ENCODE results near the gene CCL3. TPM values are rescaled to one million over a fixed set of nuclear protein-coding genes. Genes with fewer than 3 reads are reported as not detected.
"Not testable (repeated sequence)": the region's sequence is repeated elsewhere in the genome, so short reads cannot be mapped to it uniquely, and the experiment has no call there.

The CCL3 gene
- total RNA-seq, 1 donor: 0.36 TPM

GRCh38 chr17:36092230-36092629, 2.3 kb upstream of the CCL3 start:
- Histone ChIP-seq H2AFZ (ENCODE audit: low read length) (no peak overlapping the region), H3K36me3 (ENCODE audit: insufficient read depth, low read length) (no peaks in the 10 kb centered on the region), H3K9me3 (ENCODE audit: low read depth, low read length) (no peaks in the 10 kb centered on the region), H4K20me1 (ENCODE audit: insufficient read depth, low read length) (no peaks in the 10 kb centered on the region), H3K4me3 (ENCODE audit: insufficient read depth, low read length) (no peak overlapping the region), H3K4me2 (ENCODE audit: insufficient read depth, low read length) (no peak overlapping the region), H3K4me1 (ENCODE audit: insufficient read depth, low read length) (peaks cover 3% of the 10 kb centered on the region), H3K79me2 (ENCODE audit: insufficient read depth, low read length) (no peaks in the 10 kb centered on the region), H3K27ac (ENCODE audit: low read depth, low read length) (no peak overlapping the region), H3K27me3 (ENCODE audit: insufficient read depth, low read length) (no peaks in the 10 kb centered on the region)
- no peak for TF ChIP-seq CTCF (IDR thresholded peaks at IDR 0.05; ENCODE audit: extremely low read depth, low read depth, low read length)
- DNase-seq (ENCODE audit: insufficient read length, low spot score, missing footprints): no peak

- H3K9me3 ChIP-seq (ENCODE audit: low read depth, low read length): no peaks in the 10 kb centered on the region
- H3K79me2 ChIP-seq (ENCODE audit: insufficient read depth, low read length): no peaks in the 10 kb centered on the region
- no peak overlapping the region for H3K4me2 ChIP-seq (ENCODE audit: insufficient read depth, low read length)
- no peak overlapping the region for H2AFZ ChIP-seq (ENCODE audit: low read length)
- no peaks in the 10 kb centered on the region for H3K27me3 ChIP-seq (ENCODE audit: insufficient read depth, low read length)
- H3K36me3 ChIP-seq (ENCODE audit: insufficient read depth, low read length): no peaks in the 10 kb centered on the region
- H3K4me3 ChIP-seq (ENCODE audit: insufficient read depth, low read length): no peak overlapping the region
- no peak for TF ChIP-seq CTCF (IDR thresholded peaks at IDR 0.05; ENCODE audit: extremely low read depth, low read depth, low read length)
- peaks cover 3% of the 10 kb centered on the region for H3K4me1 ChIP-seq (ENCODE audit: insufficient read depth, low read length)
- H4K20me1 ChIP-seq (ENCODE audit: insufficient read depth, low read length): no peaks in the 10 kb centered on the region
- H3K27ac ChIP-seq (ENCODE audit: low read depth, low read length): no peak overlapping the region
- DNase-seq (ENCODE audit: insufficient read length, low spot score, missing footprints): no peak
Measured at GRCh38 chr17:36089339-36089865, 541 bp downstream of the CCL3 start.

GRCh38 chr17:36088670-36089338, 1.1 kb downstream of the CCL3 start:
- H4K20me1 ChIP-seq (ENCODE audit: insufficient read depth, low read length): no peaks in the 10 kb centered on the region
- no peak overlapping the region for H2AFZ ChIP-seq (ENCODE audit: low read length)
- no peak for TF ChIP-seq CTCF (IDR thresholded peaks at IDR 0.05; ENCODE audit: extremely low read depth, low read depth, low read length)
- H3K4me2 ChIP-seq (ENCODE audit: insufficient read depth, low read length): no peak overlapping the region
- no peak overlapping the region for H3K4me3 ChIP-seq (ENCODE audit: insufficient read depth, low read length)
- no peaks in the 10 kb centered on the region for H3K79me2 ChIP-seq (ENCODE audit: insufficient read depth, low read length)
- DNase-seq (ENCODE audit: insufficient read length, low spot score, missing footprints): no peak
- H3K36me3 ChIP-seq (ENCODE audit: insufficient read depth, low read length): no peaks in the 10 kb centered on the region
- no peaks in the 10 kb centered on the region for H3K27me3 ChIP-seq (ENCODE audit: insufficient read depth, low read length)
- H3K27ac ChIP-seq (ENCODE audit: low read depth, low read length): no peak overlapping the region
- H3K9me3 ChIP-seq (ENCODE audit: low read depth, low read length): no peaks in the 10 kb centered on the region
- peaks cover 3% of the 10 kb centered on the region for H3K4me1 ChIP-seq (ENCODE audit: insufficient read depth, low read length)

GRCh38 chr17:36087897-36088572, 1.9 kb downstream of the CCL3 start:
- not testable (repeated sequence) for H3K27me3 ChIP-seq (ENCODE audit: insufficient read depth, low read length); H4K20me1 ChIP-seq (ENCODE audit: insufficient read depth, low read length); H3K4me2 ChIP-seq (ENCODE audit: insufficient read depth, low read length); H3K36me3 ChIP-seq (ENCODE audit: insufficient read depth, low read length); H2AFZ ChIP-seq (ENCODE audit: low read length); H3K9me3 ChIP-seq (ENCODE audit: low read depth, low read length); H3K4me1 ChIP-seq (ENCODE audit: insufficient read depth, low read length); H3K27ac ChIP-seq (ENCODE audit: low read depth, low read length); DNase-seq (ENCODE audit: insufficient read length, low spot score, missing footprints); H3K79me2 ChIP-seq (ENCODE audit: insufficient read depth, low read length); H3K4me3 ChIP-seq (ENCODE audit: insufficient read depth, low read length)

GRCh38 chr17:36087471-36087870, 2.5 kb downstream of the CCL3 start:
- DNase-seq (ENCODE audit: insufficient read length, low spot score, missing footprints); H4K20me1 ChIP-seq (ENCODE audit: insufficient read depth, low read length); H2AFZ ChIP-seq (ENCODE audit: low read length); H3K79me2 ChIP-seq (ENCODE audit: insufficient read depth, low read length); H3K27me3 ChIP-seq (ENCODE audit: insufficient read depth, low read length); H3K4me2 ChIP-seq (ENCODE audit: insufficient read depth, low read length); H3K27ac ChIP-seq (ENCODE audit: low read depth, low read length); H3K36me3 ChIP-seq (ENCODE audit: insufficient read depth, low read length); H3K9me3 ChIP-seq (ENCODE audit: low read depth, low read length); H3K4me3 ChIP-seq (ENCODE audit: insufficient read depth, low read length); H3K4me1 ChIP-seq (ENCODE audit: insufficient read depth, low read length): not testable (repeated sequence)

Data from osteoblast (primary cell).